HG02623 (cell line): Measurements from ENCODE around the gene PRRX1.

Source experiments
- ATAC-seq: cut with Tn5 transposase; IDR thresholded peaks from one replicate; pipeline ENCODE4 v1.9.1; 2021; ENCODE audit warnings: moderate library complexity; ENCODE audit not compliant: unreplicated experiment

The PRRX1 gene

GRCh38 chr1:170758992-170759391 lies 95.1 kb downstream of the PRRX1 start:
- no peak for ATAC-seq

GRCh38 chr1:170765279-170765678 lies 101.3 kb downstream of the PRRX1 start:
- no peak for ATAC-seq

- ATAC-seq = no peak
Observed at GRCh38 chr1:170765712-170766330, 101.9 kb downstream of the PRRX1 start.

- ATAC-seq = no peak
Observed at GRCh38 chr1:170768929-170769328, 105.0 kb downstream of the PRRX1 start.

- ATAC-seq = no peak
Observed at GRCh38 chr1:170769691-170770090, 105.8 kb downstream of the PRRX1 start.

- ATAC-seq = no peak
Observed at GRCh38 chr1:170770254-170770653, 106.3 kb downstream of the PRRX1 start.

GRCh38 chr1:170776252-170776651 lies 112.3 kb downstream of the PRRX1 start:
- no peak for ATAC-seq

GRCh38 chr1:170776777-170777176 lies 112.8 kb downstream of the PRRX1 start:
- no peak for ATAC-seq
